HG03060 (cell line): Measurements from ENCODE around the gene MMP3.

Experiments
- ATAC-seq: cut with Tn5 transposase; IDR thresholded peaks from one replicate; pipeline ENCODE4 v1.9.1; 2021; ENCODE audit warnings: low read depth, moderate number of reproducible peaks; ENCODE audit not compliant: unreplicated experiment

The MMP3 gene

DNA sequence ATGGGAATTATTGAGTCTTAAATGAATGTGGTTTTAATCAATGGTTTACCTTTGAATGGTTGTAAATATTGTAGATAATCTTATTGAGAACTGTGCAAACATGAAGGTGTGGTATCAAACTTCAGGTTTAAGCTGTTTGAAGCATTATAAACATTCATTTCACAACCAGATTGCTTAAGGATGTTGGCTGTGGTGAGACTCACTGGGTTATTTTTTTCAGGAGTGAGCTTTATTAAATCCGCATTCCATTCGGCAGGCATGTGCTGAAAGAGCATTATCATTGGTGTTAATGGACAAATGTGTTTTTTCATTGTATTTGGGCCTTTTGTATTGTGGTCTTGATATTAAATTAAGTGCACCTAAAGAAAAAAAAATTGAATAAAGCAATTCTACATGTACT, 9.7 kb downstream of the MMP3 start:
- no peak for ATAC-seq

DNA sequence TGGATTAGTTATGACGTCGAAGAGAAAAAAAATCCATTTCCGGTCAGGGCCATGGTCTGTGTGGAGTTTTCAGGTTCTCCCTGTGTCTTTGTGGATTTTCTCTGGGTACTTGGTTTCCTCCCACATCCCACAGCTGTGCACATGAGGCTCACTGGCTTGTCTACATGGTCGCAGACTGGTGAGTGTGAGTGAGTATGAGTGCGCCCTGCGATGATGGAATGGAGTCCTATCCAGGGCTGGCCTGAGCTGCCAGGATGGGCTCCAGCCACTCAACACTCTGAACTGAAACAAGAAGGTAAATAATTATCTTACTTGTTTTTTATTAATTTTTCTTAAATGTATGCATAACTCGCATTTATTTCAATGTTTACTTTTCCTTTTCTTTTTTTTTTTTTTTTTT, 10.8 kb downstream of the MMP3 start:
- no peak for ATAC-seq

DNA sequence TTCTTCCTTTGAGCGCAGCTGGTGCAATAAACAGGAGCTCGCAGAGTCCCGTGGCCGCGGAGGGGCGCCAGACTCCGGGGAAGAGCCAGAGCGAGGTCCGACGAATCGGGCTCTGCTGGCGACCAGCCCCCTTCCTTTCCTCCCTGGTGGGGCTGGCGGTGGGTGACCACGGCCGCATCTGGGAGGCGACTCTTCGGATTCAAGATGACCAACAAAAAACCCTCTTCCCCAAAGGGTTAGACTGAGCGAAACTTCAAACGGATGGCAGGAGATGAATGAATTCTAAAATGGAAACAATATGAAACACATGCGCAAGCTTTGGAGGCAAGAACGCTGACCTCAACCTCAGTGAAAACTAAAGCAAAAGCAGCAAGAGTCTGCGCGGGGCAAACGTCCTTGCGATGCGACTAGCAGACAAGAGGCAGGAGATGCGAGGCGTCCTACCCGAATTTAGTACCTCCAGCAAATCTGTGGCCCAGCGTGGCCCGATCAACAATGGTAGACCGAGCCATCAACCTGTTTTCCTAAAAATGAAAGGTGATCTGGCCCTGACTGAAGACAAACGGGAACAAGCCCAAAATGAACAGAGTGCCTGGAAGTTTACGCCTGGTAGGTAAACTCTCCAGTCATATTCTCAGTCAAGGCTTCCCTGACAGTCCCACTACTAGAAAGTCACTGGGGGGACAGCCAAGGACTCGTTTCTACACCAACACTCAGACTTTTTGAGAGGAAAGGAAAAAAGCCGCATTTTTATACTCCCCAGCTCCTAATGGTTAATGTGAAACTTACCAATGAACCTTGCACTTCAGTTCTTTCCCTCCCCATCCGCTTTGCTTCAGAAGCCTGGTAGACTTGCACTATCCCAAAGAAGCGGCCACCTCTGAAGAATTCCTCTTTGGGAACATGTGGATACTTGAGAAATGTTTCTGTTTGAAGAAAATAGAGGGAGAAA, 11.6 kb downstream of the MMP3 start:
- ATAC-seq = no peak

DNA sequence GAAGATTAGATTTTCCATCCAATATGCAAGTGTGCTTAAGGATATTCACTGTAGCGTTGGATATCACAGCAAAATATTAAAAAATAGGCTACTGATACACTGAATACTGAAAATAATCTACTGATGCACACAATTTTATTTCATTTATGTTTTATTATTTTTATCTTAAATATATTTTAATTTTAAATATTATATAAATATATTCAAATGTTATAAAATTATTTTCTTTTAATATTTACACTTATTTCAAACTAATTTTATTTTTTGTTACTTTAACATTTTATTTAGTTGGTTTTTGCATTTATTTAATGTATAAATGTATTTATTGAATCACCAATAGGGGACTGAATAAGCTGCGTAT, 12.3 kb downstream of the MMP3 start:
- no peak for ATAC-seq

DNA sequence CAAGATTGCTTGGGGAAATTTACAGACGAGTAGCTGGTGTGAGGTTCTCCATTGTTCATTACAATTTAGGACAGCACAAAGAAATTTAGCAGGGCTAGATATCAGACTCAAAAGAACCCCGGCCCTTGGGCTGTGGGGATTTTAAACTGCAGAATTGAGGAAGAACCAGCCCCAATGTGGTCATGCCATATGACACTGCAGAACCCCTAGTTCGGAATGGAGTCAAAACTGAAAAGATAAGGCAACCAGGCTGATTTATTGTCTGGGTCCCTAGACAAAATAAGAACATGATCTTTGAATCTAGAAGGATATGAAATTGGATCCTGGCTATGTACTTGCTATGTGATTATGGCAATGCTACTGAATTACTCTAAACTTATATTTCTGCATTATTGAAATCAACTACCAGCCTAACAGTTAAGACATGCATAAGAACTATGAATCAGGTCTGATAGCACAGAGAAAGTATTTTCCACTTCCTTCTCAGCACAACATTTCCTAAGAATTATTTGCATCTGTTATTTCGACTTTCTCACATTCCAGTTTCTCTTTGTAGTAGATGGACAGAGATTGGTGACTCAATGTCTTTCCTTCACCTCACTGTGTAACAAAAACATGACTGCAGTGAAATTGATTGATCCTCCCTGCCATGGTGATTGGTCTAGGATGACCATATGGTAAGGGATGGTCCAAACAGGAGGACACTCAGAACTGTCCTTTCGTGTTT, 13.2 kb downstream of the MMP3 start:
- no peak for ATAC-seq

DNA sequence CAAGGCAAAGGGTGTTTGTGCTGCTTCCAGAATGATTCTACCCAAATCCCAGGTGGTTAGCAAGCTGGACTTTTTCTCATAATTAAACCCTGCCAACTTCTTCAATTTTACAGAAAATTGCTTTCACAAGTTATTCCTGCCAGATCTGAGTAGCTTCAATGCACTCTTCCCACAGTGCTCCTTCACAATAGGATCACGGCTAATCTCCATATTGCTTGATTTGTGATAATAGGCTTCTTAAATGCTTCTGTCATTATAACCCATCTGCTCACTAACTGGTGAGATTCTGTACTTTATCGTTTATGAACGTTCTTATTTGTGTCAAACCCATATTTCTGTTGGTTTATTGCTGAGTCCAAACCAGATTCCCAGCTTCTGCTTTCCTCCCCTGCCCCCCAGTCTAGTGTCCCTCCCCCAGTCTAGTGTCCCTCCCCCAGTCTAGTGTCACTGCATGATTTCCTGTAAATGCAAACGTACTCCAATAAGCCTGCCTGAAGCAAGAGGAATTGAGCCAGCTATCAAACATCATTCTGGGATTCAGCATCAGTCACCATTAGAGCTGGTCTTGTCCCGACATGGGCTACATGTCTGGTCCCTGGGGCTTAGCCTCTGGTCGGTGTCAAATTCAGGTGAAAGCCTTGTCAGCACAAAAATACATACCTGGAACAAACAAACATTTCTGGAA, 14.0 kb downstream of the MMP3 start:
- no peak for ATAC-seq

DNA sequence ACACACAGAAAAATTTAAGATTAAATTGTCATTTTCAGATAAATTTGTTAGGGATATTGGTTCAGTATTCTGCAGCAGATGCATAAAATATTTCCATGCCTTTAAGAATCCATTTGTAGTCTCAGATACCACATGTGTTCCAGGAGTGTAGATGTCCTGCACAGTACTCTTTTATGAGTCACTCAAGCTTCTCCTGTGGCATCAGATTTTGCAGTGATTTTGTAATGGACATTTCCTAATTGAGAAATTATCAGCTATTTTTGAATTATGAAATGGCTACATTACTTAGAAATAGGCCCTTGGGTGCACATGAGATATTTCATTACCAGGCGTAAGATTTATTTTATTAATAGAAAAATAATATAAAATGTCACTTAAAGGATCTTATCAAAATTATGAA, 18.9 kb downstream of the MMP3 start:
- ATAC-seq = no peak

DNA sequence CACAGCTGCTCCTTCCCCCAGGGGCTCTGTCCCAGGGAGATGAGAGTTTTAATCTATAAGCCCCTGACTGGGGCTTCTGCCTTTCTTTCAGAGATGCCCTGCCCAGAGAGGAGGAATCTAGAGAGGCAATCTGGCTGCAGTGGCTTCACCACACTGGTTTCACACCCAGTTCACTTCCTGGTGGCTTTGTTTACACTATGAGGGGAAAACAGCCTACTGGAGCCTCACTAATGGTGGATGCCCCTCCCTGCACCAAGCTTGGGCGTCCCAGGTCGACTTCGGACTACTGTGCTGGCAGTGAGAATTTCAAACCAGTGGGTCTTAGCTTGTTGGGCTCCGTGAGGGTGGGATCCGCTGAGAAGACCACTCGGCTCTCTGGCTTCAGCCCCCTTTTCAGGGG, 23.9 kb downstream of the MMP3 start:
- ATAC-seq = no peak

DNA sequence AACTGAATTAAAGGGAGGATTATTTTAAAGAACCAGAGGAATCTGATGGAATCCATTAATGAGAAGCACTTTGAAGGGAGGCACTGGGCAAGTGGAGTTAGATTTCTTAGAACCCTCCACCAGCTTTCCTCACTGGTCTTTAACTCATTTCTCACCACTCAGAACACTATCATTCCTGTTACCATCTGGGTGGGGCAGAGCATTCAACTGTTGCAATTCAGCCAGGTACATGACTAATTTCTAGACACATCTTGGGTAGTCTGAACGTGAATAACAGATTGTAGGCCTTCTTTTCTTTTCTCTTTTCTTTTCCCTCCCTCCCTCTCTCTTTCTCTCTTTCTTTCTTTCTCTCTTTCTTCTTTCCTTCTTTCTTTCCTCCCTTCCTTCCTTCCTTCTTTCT, 29.9 kb downstream of the MMP3 start:
- ATAC-seq = no peak

DNA sequence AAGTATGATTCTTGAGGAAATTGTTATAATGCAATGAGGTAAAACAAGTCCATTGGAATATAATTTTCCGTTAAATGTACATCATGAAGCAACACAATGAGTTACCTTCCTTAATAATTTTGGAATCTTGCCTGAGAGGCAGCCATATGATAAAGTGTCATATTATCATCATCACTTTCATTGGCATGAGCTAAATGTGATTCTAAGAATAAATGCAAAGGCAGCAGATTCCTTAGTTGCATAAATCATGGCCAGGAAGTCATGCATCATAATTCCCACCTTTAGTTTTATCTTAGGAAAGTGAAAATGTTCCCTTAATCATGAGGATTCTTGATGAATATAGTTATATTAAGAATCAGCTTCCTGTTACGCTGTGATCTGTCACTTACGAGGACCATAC, 31.2 kb downstream of the MMP3 start:
- ATAC-seq = no peak

DNA sequence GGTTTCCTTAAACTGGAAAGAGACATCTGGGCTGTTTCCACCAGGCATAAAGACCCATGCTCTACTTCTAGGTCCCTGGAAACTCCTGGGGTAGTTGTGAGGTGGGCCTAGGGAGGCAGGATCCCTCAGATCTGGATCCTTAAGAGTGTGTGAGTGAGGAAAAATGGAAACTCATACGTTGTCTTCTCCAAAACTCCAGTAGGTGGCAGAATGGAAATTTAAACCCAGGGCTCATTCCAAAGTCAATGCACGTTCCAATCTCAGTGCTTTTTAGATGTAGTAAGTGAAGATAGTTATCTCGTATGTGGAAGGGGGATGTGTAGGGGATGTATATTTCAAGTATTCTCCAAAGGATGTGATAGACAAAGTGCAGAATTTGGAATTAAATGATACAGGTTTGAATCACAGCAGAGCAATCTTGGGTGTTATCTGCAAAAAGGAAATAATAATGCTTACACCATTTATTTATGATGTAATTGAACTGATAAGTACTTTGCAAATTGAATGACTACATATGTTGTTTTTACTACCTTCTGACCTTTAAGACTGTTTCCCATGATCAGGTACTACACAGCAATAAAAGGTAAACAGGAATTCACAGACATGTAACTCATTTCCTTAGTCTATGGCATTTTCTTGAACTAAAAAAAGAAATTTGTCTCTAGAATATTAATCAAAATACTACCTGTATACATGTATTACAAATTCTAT, 32.3 kb downstream of the MMP3 start:
- no peak for ATAC-seq

DNA sequence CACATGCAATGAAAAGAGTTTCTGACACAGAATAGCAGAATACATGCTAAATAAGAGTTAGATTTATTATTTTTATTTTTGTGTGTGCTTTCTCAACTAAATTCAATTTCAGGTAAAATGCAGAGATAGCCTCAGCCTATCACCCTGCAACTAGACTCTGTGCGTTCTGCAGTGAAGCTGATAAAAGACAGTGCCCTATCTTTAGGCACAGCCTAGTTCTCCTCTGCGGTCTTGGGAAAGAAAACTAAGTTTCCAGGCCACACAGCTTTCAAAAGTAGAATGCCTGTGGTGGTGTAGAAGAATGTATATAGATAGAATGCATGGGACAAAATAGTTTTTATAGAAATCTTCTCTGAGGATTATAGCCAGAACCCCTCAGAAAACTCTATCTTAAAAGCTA, 33.4 kb downstream of the MMP3 start:
- no peak for ATAC-seq

DNA sequence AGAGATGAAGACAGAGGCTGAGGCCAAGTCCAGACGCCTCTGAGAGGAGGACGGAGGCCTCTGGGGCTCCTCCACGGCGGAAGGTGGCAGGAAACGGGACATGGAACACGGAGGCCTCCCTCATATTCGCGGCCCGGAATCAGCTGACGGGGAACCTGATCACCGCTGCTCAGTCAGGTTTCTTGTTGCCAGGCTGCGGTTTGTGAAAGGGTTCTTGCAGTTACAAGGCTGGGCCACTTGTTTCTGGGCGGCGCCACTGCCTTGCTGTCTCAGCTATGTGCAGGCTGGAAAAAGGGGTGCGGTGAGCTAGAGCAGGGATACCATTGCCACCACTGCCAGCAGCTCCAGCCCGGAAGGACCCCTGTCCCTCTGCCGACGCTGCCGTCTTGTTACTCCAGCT, 35.5 kb downstream of the MMP3 start:
- no peak for ATAC-seq

DNA sequence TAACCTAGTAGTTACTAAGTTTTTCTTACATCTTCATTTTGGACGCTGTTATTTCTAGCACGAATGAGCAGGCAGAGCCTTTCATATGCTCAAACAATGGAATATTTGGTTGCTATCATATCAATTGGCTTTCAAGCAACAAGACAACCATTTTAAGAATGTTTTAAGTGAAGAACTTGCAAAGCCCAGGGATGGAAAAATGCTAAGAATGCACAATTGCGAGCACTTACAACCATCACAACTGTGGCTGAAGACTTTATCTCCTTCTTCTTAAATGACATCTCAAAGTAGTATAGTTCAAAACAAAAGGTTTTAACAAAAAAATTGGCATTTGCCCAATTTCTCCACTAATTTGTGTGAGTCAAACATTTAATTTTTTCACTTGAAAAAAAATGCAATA, 37.1 kb downstream of the MMP3 start:
- ATAC-seq = no peak

DNA sequence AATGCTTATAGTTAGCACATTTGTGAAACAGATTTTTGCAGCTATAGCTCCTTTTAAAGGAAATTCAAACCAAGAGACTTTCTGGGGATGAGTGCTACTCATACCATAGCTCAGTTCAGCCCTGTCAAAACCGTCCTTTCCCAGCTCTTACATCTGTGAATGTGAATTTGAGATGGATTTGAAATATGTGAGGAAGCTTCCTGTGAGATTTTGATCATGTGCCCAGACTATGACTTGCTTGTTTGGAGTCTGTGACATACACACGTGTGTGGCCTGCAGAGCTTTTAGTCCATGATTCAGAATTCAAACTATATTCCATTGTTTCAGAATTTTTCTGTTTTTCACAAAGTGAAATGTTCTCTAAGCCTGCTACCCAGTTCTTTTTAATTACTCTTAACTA, 41.1 kb downstream of the MMP3 start:
- ATAC-seq = no peak

DNA sequence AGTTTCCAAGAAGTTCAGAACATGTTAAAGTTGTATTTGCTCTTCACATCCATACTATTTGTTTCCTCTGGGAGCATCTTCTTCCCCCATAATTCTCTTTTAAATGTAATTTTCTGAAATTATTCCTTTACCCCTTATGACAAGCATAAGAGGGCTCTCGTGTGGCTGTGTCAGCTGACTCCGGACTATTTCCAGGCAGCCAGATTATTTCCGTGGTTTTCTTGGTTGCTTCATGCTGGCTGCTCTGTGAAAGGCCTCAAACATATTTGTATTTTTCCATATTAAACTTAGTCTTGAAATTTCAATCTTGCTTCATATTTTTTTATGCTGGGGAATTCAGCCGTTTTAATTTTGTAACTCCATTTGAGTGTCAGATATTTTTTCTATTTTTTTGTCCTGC, 42.6 kb downstream of the MMP3 start:
- no peak for ATAC-seq

DNA sequence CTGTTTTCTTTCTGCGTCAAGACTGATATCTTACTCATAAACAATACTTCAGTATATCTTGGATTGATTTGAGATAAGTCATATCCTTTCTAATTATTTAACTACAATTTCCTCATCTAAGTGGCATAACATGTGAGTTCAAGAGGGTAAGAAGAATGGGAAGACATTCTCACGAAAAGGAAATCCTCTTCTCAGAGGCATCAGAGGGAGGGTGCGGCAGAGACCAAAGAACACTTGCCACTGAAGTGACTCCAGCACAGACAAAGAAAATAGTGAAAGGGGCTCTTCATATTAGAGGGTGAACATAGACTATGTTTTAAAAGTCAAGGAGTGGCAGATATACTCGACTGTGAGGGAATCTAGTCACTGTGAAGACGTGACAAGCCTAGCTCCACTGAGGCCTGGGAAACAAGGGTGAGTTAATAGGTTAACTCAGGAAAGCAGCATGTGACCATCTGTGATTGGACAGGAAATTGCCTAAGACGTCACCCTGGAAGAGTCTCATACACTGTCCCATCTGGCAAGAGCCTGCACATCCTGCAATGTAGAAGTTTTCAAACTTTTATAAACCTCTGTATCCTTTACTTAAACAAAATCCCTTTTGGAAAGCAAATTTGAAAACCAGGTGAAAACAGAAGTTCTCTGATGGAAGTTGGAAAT, 43.6 kb downstream of the MMP3 start:
- ATAC-seq = no peak

DNA sequence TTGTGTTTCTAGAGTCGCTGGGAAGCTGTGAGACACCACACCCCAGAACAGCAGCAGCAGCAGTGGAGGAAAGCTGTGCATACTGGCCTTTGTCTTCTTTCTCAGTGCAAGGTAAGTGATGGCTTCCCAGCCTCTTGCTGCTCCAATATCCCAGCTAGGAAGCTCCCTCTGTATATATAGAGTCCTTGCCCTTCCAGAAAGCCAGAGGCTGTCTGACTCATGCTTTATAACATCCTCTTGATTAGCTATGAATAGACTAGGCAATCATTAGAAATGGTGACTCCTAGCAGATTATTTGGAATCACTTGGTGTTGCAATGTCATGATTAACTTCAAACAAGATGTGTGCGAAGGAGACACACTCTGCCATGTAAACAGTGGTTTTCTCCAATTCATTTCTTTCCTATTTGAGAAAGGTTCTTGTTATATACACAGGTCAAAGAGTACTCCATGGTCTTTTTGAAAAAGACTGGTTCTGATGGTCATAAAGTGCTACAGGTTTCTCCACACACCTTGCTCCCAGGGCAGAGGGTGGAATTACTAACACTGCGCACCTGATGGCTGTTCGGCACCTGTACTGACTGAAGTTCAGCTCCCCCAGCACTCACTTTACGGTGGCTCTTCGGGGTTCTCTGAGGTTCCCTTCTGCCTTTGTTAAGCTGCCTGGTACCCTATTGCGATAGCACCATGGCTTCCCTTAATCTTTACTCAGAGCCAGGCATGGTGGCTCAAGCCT, 45.2 kb downstream of the MMP3 start, which contains the start of gene MMP1:
Gene MMP1, minus strand, starts transcription at position 149 of the 735 bp plus-strand sequence. Its CDS starts 68 bp downstream, at position 81.
- ATAC-seq = no peak

DNA sequence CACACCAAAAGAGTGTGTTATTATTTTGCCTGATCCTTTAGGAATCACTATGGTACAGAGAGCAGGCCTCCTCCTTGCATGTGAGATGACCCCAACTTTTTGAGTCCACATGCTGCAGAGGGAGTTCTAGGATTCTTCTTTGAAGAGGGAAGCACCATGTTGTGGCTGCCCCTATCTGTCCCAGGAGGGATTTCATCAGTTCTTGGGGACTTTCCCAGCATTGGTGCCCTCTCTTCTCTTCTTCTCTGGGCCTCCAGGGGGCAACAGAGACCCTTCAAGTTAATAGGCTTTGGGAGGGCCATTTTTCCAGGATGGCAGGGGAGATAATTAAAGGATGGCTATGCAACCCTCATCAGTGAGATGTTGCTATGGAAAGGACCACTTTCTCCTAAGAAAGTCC, 49.0 kb downstream of the MMP3 start:
- peak; percentile 86 for ATAC-seq
